GM20000 (cell line): ENCODE results near the gene PFN2.
"Not testable (repeated sequence)": the region's sequence is repeated elsewhere in the genome, so short reads cannot be mapped to it uniquely, and the experiment has no call there.

ENCODE experiments used
- DNase-seq: peaks from one replicate; pipeline ENCODE4 v3.0.0; 2012; ENCODE audit warnings: low spot score
- CTCF ChIP-seq: IDR thresholded peaks from 2 replicates; pipeline ENCODE4 v1.5.1; 2012; ENCODE audit warnings: mild to moderate bottlenecking, control low read depth; ENCODE audit errors: extremely low read depth, missing control alignments

Gene PFN2

GRCh38 chr3:149955449-149955848 is 15.2 kb downstream of the PFN2 start:
- no peak for DNase-seq
- TF ChIP-seq CTCF: no peak

DNA sequence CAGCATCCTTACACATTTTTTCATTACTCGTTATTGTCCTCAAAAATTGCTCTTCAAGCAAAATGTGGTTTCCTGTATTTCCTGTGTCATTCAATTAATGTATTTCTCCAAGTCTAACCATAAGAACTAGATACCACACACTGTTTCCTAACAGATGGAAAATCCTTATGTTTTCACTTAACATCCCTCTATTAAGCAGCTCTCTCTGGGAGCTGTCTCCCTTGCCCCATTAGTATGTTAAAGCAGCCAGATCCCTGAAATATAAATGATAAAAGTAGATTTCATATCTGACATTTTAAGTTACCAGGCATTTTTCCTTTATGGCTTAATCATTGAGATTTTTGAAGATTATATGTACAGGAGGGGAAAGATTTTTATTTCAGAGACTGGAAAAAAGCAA is 15.9 kb downstream of the PFN2 start:
- no peak for DNase-seq
- no peak for TF ChIP-seq CTCF

- DNase-seq: no peak
- no peak for TF ChIP-seq CTCF
Measured at GRCh38 chr3:149949181-149949580, 21.5 kb downstream of the PFN2 start.

DNA sequence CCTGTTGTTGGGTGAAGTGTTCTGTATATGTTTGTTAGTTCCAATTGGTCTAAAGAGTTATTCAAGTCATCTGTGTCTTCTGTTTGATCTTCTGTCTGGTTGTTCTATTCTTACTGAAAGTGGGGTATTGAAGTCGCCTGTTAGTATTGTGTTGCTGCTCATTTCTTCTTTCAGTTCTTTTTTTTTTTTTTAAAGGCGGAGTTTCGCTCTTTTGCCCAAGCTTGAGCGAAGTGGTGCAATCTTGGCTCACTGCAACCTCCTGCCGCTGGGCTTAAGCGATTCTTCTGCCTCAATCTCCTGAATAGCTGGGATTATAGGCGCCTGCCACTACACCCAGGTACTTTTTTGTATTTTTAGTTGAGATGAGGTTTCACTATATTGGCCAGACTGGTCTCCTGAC is 23.5 kb downstream of the PFN2 start:
- TF ChIP-seq CTCF: no peak
- no peak for DNase-seq

DNA sequence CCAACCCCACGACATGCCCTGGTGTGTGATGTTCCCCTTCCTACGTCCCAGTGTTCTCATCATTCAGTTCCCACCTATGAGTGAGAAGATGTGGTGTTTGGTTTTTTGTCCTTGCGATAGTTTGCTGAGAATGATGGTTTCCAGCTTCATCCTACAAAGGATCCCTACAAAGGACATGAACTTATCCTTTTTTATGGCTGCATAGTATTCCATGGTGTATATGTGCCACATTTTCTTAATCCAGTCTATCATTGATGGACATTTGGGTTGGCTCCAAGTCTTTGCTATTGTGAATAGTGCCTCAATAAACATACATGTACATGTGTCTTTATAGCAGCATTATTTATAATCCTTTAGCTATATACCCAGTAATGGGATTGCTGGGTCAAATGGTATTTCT is 26.7 kb downstream of the PFN2 start:
- DNase-seq: not testable (repeated sequence)

GRCh38 chr3:149942409-149942808 is 28.3 kb downstream of the PFN2 start:
- no peak for TF ChIP-seq CTCF
- no peak for DNase-seq

DNA sequence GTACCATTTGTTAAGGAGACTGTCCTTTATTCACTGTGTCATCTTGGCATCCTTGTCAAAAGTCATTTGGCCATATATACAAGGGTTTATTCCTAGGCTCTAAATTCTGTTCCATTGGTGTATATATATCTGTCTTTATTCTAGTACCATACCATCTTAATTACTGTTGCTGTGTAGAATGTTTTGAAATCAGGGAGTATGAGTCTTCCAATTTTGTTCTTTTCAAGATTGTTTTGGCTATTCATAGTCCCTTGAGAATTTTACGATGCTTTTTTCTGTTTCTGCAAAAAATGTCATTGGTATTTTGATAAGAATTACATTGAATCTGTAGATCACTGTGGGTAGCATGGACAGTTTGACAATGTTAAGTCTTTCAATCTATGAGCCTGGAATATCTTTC is 28.7 kb downstream of the PFN2 start:
- TF ChIP-seq CTCF: no peak
- DNase-seq: no peak

DNA sequence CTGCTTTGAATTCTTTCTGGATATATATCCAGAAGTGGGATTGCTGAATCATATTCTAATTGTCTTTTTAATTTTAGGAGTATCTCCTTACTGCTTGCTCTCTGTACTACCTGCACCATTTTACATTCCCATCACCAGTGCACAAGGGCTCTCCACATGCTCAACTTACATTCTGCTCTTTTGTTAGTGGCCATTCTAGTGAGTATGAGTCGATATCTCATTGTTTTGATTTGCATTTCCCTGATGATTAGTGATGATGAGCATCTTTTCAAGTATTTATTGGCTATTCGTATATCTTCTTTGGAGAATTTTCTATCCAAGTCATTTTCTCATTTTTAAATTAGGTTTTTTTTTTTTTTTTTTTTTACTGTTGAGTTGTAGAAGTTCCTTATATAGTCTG is 29.5 kb downstream of the PFN2 start:
- no peak for DNase-seq
- no peak for TF ChIP-seq CTCF

DNA sequence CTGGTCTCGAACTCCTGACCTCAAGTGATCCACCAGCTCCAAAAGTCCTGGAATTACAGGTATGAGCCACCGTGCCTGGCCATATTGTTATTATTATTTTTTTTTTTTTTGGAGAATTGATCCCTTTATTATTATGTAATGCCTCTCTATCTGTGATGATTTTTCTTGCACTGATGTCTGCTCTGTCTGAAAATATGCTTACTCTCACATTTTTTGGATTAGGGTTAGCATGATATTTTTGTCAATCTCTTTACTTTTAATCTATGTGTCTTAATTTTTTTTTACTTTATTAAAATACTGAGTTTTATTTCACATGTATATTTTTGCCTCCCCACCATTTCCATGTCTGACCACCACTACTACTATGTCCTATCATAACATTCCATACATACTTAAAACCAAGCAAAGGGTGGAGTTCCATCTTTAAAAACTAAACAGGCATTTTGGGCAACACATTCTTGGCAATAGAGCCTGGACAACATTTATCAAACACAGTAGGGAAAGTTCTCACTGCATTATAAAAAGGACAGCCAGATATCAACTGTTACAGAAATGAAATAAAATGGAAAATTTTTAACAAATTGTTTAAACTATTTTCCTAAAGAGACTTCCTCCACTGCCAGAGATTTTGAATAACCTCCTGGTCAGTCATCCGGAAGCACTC is 32.2 kb downstream of the PFN2 start:
- not testable (repeated sequence) for DNase-seq
